Transverse colon (tissue), 4 donors: ENCODE data around the gene CAMTA1.

Experiments used
- CTCF ChIP-seq, 5 experiments: fragments of 200-600 bp in 3 of 5; fragments of 450-650 bp in 2 of 5; sonication (generic) in 3 of 5; IDR thresholded peaks; 1 replicate in 2 of 5; 2 replicates in 3 of 5; pipeline ENCODE4 v1.5.1; 2016 to 2017; ENCODE audit warnings: antibody characterized with exemption in 5 of 5, inconsistent platforms in 3 of 5, mild to moderate bottlenecking in 2 of 5, moderate library complexity in 1 of 5
- EP300 ChIP-seq: sonication (generic); formaldehyde crosslinking; IDR thresholded peaks from one replicate; pipeline ENCODE4 v1.6.1; 2017; ENCODE audit warnings: antibody characterized with exemption, low read depth
- POLR2A ChIP-seq: fragments of 450-650 bp; IDR thresholded peaks from one replicate; pipeline ENCODE4 v1.6.1; 2016; ENCODE audit warnings: antibody characterized with exemption, mild to moderate bottlenecking, moderate library complexity
- POLR2AphosphoS5 ChIP-seq, 3 donors: sonication (generic); formaldehyde crosslinking; IDR thresholded peaks; one replicate each; pipeline ENCODE4 v1.6.1; 2016; ENCODE audit warnings: antibody characterized with exemption in 3 of 3

- TF ChIP-seq POLR2A (no peak), EP300 (no peak), POLR2AphosphoS5 (IDR thresholded peaks at IDR 0.05) (no peak), CTCF (IDR thresholded peaks at IDR 0.05) (no peak)
These were observed 894.1 kb downstream of the CAMTA1 start for GRCh38 chr1:7679159-7679872.
